PC-9 (cell line): ENCODE results near the gene DNAJC7. TPM values are rescaled to one million over a fixed set of nuclear protein-coding genes. Genes with fewer than 3 reads are reported as not detected.
"Not testable (repeated sequence)": the region's sequence is repeated elsewhere in the genome, so short reads cannot be mapped to it uniquely, and the experiment has no call there.

Experiments used
- BruUV-seq: library from RNA; stranded (reverse); fragments of 400-500 nt; replicated peaks from 2 replicates; lab custom pipeline; 2021; lab: Mats Ljungman, UMichigan
- CTCF ChIA-PET: fragments of 300-600 bp; sonication (Branson Sonifier 250); formaldehyde crosslinking; loops from one replicate; lab custom pipeline; 2022; ENCODE audit warnings: antibody characterized with exemption; lab: Charles Lee
- POLR2A ChIA-PET: fragments of 300-600 bp; sonication (Branson Sonifier 250); formaldehyde crosslinking; loops from one replicate; lab custom pipeline; 2022; ENCODE audit warnings: antibody characterized with exemption; ENCODE audit not compliant: unreplicated experiment; lab: Charles Lee
- DNase-seq, 2 experiments: peaks; one replicate each; pipeline versions ENCODE4 v3.0.0 to v3.0.0-alpha.2; 2015 to 2022; ENCODE audit warnings: mixed read lengths in 1 of 2
- H2AFZ ChIP-seq: fragments of 200-600 bp; sonication (generic); 2 replicates; pipeline ENCODE4 v1.8.1; 2017; ENCODE audit warnings: antibody characterized with exemption
- H3F3A ChIP-seq: fragments of 200-600 bp; sonication (generic); 2 replicates; pipeline ENCODE4 v1.8.1; 2017; ENCODE audit warnings: antibody characterized with exemption, mild to moderate bottlenecking, low read depth; ENCODE audit not compliant: insufficient read depth
- H3K27ac ChIP-seq: fragments of 200-600 bp; sonication (generic); 2 replicates; pipeline ENCODE4 v1.6.1; 2016; ENCODE audit warnings: mixed run types
- H3K27me3 ChIP-seq: fragments of 200-600 bp; sonication (generic); 2 replicates; pipeline ENCODE4 v1.6.1; 2016; ENCODE audit warnings: low read depth, mixed run types; ENCODE audit not compliant: insufficient read depth
- H3K36me3 ChIP-seq: fragments of 200-600 bp; sonication (generic); 2 replicates; pipeline ENCODE4 v1.6.1; 2016; ENCODE audit warnings: low read depth, mixed run types
- H3K4me1 ChIP-seq: fragments of 200-600 bp; sonication (generic); replicated peaks from 2 replicates; pipeline ENCODE4 v1.6.1; 2016; ENCODE audit warnings: mixed run types; ENCODE audit not compliant: insufficient read depth
- H3K4me2 ChIP-seq: fragments of 200-600 bp; sonication (generic); 2 replicates; pipeline ENCODE4 v1.6.1; 2017; ENCODE audit warnings: mixed run types
- H3K4me3 ChIP-seq: fragments of 200-600 bp; sonication (generic); 2 replicates; pipeline ENCODE4 v1.6.1; 2016; ENCODE audit warnings: mixed run types
- H3K79me2 ChIP-seq: fragments of 200-600 bp; sonication (generic); 2 replicates; pipeline ENCODE4 v1.6.1; 2017; ENCODE audit warnings: low read depth, mixed run types
- H3K9me2 ChIP-seq: fragments of 200-600 bp; sonication (generic); 2 replicates; pipeline ENCODE4 v1.8.1; 2017; ENCODE audit warnings: mild to moderate bottlenecking; ENCODE audit not compliant: insufficient read depth
- H3K9me3 ChIP-seq: fragments of 200-600 bp; sonication (generic); 2 replicates; pipeline ENCODE4 v1.8.1; 2016; ENCODE audit warnings: low read depth; ENCODE audit not compliant: insufficient read depth
- H4K20me1 ChIP-seq: fragments of 200-600 bp; sonication (generic); 2 replicates; pipeline ENCODE4 v1.8.1; 2017; ENCODE audit not compliant: insufficient read depth
- EZH2 ChIP-seq: fragments of 200-600 bp; sonication (generic); IDR thresholded peaks from 2 replicates; pipeline ENCODE4 v1.8.0; 2017; ENCODE audit warnings: antibody characterized with exemption, low read depth
- intact Hi-C: fragments of 100-400 bp; cut with micrococcal nuclease; formaldehyde crosslinking; loops from one replicate; pipeline ENCODE4 v1.10.0; 2022; ENCODE audit not compliant: unreplicated experiment
- total RNA-seq: library from RNA; stranded (reverse); gene quantifications from 2 replicates; pipeline ENCODE4 v1.2.3, GENCODE V29; 2021
- TF ChIP-seq, protein P1 (sequence below): fragments of 200-600 bp; sonication (generic); conservative IDR thresholded peaks from 2 replicates; pipeline ENCODE4 v1.6.1; 2017; ENCODE audit warnings: mixed run types, antibody characterized with exemption, mild to moderate bottlenecking, moderate library complexity

Gene DNAJC7
- total RNA-seq, 1 experiment from 2014 or later: 96.1 TPM

GRCh38 chr17:42023524-42024349 lies 6.5 kb upstream of the DNAJC7 start:
- Histone ChIP-seq H4K20me1 (no peaks in the 10 kb centered on the region; the same call in 1 of the 2 replicates), H3K9me2 (no peaks in the 10 kb centered on the region), H3K4me1 (peaks cover 39% of the 10 kb centered on the region), H3K27ac (peak overlapping the region; percentile 54), H3K79me2 (peaks cover 19% of the 10 kb centered on the region), H3K4me2 (peak overlapping the region; percentile 67), H3F3A (peaks cover 53% of the 10 kb centered on the region), H3K4me3 (no peak overlapping the region), H3K36me3 (no peaks in the 10 kb centered on the region), H3K9me3 (no peaks in the 10 kb centered on the region), H3K27me3 (no peaks in the 10 kb centered on the region), H2AFZ (no peak overlapping the region)
- intact Hi-C loops: loop anchor here (2.0 to 10.0 kb wide), 2 partner anchors 59 to 301 kb away; no protein-coding TSS in a partner anchor
- ChIA-PET POLR2A (no interaction called here), CTCF (interaction anchor here (0.6 to 0.8 kb wide), 3 partner anchors 19 to 418 kb away, joined by 3 to 10 read pairs (median 5); no protein-coding TSS in a partner anchor)
- TF ChIP-seq EZH2: no peak
- TF ChIP-seq, protein P1, sequence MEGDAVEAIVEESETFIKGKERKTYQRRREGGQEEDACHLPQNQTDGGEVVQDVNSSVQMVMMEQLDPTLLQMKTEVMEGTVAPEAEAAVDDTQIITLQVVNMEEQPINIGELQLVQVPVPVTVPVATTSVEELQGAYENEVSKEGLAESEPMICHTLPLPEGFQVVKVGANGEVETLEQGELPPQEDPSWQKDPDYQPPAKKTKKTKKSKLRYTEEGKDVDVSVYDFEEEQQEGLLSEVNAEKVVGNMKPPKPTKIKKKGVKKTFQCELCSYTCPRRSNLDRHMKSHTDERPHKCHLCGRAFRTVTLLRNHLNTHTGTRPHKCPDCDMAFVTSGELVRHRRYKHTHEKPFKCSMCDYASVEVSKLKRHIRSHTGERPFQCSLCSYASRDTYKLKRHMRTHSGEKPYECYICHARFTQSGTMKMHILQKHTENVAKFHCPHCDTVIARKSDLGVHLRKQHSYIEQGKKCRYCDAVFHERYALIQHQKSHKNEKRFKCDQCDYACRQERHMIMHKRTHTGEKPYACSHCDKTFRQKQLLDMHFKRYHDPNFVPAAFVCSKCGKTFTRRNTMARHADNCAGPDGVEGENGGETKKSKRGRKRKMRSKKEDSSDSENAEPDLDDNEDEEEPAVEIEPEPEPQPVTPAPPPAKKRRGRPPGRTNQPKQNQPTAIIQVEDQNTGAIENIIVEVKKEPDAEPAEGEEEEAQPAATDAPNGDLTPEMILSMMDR: no peak
- DNase-seq: peak in 1 of 2 experiments; percentile 77
- no TSS peak for BruUV-seq

GRCh38 chr17:42020845-42021244 lies 3.6 kb upstream of the DNAJC7 start:
- H3K27ac ChIP-seq: 0 out of 2 replicates have a peak overlapping the region, but pooled peaks have one; percentile 44
- H3K36me3 ChIP-seq, POLR2A ChIA-PET, H3K27me3 ChIP-seq, H3K9me2 ChIP-seq, H3K9me3 ChIP-seq, H4K20me1 ChIP-seq, DNase-seq: not testable (repeated sequence)
- peaks cover 33% of the 10 kb centered on the region for H3K79me2 ChIP-seq
- peak overlapping the region; percentile 77 for H3K4me3 ChIP-seq
- peaks cover 46% of the 10 kb centered on the region for H3K4me1 ChIP-seq
- CTCF ChIA-PET: interaction anchor here (0.6 to 0.9 kb wide), 3 partner anchors 18 to 408 kb away, joined by 3 to 6 read pairs (median 5); no protein-coding TSS in a partner anchor
- peaks cover 56% of the 10 kb centered on the region for H3F3A ChIP-seq
- TSS peak; percentile 41 for BruUV-seq
- intact Hi-C loops: loop anchor here (10.0 kb wide), 1 partner anchor 304 kb away; no protein-coding TSS in a partner anchor
- H2AFZ ChIP-seq: peak overlapping the region; percentile 77; the same call in 1 of the 2 replicates
- peak overlapping the region; percentile 93 for H3K4me2 ChIP-seq

GRCh38 chr17:42019509-42020404 lies 2.5 kb upstream of the DNAJC7 start, which contains the start of gene NKIRAS2:
NKIRAS2 (plus strand) TSS chr17:42020090; CDS start chr17:42021578, 1,488 bp downstream.
- ChIA-PET CTCF (interaction anchor here (0.6 to 0.9 kb wide), 6 partner anchors 17 to 510 kb away, joined by 3 to 7 read pairs (median 4); partner anchors contain the start of genes CNP and KAT2A), POLR2A (interaction anchor here (0.5 to 0.7 kb wide), 4 partner anchors 19 to 331 kb away, joined by 3 read pairs; no protein-coding TSS in a partner anchor)
- H4K20me1 ChIP-seq: peaks cover 8% of the 10 kb centered on the region; the same call in 1 of the 2 replicates
- no TSS peak for BruUV-seq
- H3F3A ChIP-seq: peaks cover 52% of the 10 kb centered on the region
- H3K79me2 ChIP-seq: peaks cover 44% of the 10 kb centered on the region
- peak within 1 kb of the TSS; percentile 44 for H3K27ac ChIP-seq
- no peaks in the 10 kb centered on the region for H3K9me3 ChIP-seq
- DNase-seq: peak; percentile 82 to 91
- peak within 1 kb of the TSS; percentile 77 for H3K4me3 ChIP-seq
- intact Hi-C loops: loop anchor here (10.0 kb wide), 1 partner anchor 305 kb away; no protein-coding TSS in a partner anchor
- H3K4me2 ChIP-seq: peak within 1 kb of the TSS; percentile 93
- peaks cover 46% of the 10 kb centered on the region for H3K4me1 ChIP-seq
- H3K36me3 ChIP-seq: no peaks in the 10 kb centered on the region
- peak within 1 kb of the TSS; percentile 77 for H2AFZ ChIP-seq
- no peaks in the 10 kb centered on the region for H3K27me3 ChIP-seq
- TF ChIP-seq EZH2: no peak
- TF ChIP-seq, protein P1: peak; percentile 87
- H3K9me2 ChIP-seq: no peaks in the 10 kb centered on the region
